ENCODE data around the gene PLA2G2D.

Gene PLA2G2D

DNA sequence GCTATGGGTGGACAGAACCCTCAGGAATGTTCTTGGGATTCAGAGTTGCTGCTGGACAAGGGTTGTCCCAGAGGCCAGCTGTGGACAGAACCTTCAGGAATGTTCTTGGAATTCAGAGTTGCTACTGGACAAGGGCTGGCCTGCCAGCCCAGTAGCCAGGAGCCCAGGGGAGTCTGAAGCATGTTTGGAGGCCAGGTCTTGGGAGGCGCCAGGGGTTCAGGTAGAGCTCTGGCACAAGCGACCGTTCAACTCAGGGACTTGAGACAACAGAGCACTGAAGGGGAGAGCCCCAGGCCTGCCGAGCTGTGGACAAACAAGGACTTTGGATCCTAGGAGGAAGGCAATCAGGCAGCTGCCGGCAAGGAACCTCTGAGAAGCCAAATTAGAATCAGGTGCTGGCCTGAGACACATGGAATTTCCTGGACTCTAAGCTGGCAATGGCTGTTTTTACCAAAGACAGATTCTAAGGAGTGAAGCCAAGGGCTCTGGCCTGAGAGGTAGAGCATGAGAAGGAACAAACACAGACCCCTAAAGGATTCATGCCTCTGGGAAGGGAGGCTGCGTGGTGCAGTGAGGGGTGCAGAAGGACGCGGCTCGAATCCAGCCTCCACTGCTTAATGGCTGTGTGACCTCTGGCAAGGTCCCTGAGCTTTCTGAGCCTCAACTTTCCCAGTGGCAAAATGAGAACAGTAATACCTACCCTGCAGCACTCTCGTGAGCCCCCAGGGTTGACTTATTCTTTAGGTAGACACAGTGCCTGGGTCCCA, 36.0 kb downstream of the PLA2G2D start:
- DNase-seq, result no peak

DNA sequence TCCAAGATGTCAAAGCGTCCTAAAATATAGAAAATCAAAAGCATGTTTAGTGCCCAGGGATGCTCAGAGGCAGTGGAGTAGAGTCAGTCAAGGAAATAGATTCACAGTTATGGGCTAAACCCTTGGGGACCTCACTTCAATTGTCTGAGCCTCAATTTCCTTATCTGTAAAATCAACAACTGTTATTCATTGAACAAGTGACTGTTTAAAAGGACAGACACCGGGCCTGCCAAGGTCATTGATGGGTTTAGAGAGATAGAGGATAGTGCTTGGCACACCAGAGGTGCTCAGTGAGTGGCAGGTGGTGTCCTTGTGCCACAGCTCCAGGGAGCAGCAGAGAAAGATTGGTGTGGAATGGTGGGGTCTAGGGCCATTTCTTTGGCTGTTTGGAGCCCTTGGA, 36.6 kb downstream of the PLA2G2D start:
- no peak for DNase-seq

DNA sequence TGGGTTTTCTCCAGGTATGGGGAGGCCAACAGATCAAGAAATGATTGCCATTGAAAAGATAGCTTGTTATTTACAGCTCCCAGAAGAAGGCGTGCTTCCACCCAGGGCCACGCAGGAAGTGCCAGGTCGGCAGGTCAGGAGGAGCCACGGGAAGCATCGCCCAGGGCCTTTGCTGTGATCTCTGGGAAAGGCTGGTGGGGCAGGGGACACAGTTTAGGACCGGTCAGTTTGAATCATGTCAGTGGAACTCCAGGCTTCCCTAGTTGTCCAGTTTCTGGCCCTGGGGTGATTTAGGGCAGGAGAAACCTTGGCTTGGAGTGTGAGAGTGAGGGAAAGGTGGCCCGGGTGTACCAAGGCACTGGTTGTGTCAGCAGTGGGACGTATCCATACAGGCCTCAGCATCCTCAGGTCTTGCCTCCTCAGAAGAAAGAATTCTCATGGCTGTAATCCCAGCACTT, 38.0 kb downstream of the PLA2G2D start:
- no peak for DNase-seq

DNA sequence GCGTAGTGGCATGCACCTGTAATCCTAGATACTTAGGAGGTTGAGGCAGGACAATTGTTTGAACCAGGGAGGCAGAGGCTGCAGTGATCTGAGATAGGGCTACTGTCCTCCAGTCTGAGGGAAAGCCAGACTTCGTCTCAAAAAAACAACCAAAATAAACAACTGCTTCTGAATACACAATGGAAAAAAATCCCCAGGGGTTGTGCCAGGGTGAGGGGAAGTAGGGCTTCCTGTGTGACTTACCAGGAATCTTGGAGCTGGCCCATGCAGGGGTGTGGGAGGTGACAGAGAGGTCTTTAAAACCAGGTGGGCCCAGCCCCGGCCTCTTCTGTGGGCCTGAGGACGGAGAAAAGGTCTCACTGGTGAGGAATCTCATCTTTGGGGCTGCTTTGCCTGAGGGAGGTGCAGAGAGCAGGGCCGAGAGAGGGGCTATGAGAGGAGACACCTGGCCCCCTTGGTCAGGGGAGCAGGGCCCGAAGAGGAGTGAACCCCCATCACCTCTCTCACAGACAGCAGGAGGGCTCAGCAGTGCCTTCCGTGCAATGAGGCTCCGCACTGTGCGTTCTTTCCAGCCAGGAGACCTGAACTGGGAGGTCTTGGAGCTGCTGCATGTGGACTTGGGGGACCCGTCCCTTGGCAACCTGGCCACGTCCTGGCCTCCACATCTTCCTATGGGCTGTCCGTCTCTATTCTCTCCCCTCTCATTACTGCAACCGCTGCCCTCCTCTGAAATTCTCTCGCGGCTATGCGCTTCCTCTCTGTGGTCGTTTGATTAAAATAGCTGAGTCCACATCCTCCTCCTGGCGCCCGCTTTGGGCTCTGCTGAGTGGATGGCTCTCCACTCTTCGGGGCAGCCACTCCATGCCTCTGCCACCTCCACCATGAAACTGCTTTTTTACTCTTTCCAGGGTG, 38.6 kb downstream of the PLA2G2D start:
- DNase-seq, result no peak

DNA sequence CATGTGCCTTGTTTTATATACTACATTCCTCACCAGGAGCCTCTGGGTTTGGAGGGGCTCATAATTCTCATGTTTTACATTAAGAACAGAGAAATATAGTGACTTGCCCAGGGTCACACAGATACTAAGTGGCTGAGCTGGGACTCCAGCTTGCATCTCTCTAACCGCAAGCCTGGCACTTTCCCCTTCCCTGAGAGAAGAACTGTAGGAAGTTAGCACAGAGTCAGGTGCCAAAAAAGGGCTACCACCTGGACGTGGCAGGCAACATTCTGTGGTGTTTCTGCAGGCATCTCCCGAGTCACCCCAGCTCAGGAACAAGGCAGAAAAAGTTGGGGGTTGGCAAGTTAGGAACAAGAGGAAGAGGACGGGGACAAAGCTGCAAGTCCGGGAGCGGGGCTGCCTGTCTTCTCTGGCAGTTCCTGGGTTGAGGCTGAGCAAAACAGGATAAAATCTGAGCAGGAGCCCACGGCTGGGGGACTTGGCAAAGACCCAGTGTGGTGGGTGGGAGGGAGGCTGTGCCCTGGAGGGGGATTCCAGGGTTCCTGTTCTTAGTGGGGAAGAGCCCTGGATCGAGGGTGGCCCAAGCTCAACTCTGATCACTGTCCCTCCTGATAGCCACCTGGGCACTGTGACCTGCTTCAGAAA, 39.6 kb downstream of the PLA2G2D start:
- no peak for DNase-seq

DNA sequence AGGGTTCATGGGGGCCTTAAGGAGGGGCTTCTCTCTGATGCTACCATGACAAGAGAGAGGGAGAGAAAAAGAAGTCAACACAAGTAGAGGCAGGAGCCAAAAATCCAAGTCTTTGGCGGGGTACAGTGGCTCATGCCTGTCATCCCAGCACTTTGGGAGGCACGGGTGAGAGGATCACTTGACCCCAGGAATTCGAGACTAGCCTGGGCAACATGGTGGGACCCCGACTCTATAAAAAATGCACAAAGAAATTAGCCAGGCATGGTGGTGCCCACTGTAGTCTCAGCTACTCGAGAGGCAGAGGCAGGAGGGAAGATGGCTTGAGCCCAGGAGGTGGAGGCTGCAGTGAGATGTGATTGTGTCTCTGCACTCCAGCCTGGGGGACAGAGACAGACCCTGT, 40.6 kb downstream of the PLA2G2D start:
- DNase-seq, result no peak

DNA sequence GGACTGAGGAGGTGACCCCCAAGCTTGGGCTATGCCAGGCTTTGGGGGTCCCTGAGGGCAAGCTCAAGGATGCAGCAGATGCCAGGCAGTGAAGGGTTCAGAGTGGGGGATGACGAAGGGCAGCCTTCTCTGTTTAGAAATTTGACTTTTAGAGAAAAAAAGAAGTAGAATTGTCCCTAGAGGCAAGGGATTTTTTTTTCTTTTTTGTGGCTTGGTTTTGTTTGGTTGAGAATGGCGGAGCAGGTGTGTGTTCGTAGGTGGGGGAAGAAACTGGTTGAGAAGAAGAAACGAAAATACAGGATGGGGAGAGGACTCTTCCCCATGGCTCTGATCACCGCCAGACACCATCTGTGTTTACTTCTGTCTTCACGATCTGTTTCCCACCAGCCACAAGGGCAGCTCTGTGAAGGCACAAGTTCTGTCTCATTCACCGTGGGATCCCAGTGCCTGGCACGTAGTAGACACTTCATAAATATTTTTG, 41.1 kb downstream of the PLA2G2D start:
- no peak for DNase-seq

DNA sequence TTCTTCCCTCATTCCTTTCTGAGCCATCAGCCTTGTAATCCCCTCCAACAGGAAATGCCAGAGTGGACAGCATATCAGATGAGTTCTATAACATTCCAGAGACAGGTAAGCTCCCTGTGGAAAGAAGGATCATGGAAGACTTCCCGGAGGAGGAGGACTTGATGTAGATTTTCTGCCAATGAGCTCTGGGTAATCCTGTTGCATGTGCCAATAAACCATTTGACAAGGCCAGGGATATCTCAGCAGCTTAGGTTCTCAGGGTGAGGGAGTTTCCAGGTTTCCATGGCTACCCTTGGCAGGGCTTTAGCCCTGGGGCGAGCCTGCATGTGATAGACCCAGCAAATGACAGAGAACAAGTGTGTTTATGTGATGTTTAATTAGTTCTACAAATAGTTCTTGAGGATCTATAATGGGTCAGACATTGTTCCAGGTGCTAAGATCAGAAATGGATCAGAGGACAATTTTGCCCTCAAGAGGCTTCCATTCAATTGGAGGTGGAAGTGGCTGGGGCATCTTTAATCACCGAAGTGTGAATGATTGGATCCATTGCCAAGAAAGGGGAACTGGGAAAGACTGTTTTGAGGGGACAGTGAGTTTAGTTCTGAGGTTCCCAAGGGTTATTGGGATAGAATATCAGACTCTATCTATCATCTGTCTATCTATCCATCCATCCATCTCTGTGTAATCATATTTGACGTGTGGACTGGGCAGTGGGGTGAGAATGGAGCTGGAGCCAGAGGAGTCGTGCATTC, 42.5 kb downstream of the PLA2G2D start:
- no peak for DNase-seq

DNA sequence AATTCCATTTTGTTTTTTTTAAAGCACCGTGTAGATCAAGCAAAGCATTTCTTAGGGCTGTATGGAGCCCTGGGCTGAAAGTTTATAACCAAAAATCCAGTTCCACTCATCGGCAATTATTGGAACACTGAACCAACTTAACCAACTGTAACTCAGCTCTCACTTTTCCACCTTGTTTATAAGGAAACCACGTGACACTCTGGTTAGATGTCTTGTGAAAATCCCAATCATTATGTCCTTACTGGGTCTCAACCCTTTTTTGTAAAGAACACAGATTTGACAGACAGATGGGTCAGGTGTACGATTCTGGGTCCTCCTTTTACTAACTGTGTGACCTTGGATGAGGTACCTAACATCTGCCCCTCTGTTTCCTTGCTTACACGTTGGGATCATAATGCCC, 43.1 kb downstream of the PLA2G2D start:
- DNase-seq, result no peak

DNA sequence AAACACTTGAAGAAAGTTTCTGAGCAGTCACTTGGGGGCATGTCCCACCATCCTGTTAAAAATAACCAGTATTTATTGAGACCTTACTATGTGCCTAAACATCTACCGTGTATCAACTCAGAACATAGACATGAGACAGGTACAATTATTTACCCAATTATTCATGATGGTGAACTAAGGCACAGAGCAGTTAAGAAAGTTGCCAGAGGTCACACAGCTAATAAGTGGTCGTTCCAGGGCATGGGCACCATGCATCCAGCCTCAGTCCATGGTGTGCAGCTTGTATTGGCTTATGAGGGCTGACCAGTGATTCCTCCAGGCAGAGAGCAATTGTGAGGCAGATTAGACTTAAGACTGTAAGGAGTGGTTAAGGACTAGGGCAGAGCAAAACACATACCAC, 44.0 kb downstream of the PLA2G2D start:
- no peak for DNase-seq

DNA sequence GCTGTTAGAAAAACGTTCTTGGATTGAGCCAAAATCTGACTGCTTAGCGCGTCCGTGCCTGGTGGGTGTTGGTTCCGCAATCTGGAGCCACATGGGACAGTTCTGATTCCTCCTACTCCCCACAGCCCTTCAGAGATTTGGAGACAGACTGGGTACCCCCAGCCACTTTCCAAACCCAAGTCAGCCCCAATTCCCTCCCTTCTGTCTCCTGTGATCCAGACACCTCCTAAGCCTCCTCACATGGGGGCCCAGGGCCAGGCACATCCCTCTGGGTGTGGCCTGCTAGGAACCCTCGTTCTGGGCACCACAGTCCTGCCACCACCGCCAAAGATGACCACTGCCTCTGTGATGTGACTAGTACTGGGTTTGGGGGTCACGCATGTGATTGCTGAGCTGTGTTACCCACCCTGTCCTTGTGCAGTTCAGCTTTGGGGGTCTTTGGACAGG, 44.6 kb downstream of the PLA2G2D start:
- no peak for DNase-seq

DNA sequence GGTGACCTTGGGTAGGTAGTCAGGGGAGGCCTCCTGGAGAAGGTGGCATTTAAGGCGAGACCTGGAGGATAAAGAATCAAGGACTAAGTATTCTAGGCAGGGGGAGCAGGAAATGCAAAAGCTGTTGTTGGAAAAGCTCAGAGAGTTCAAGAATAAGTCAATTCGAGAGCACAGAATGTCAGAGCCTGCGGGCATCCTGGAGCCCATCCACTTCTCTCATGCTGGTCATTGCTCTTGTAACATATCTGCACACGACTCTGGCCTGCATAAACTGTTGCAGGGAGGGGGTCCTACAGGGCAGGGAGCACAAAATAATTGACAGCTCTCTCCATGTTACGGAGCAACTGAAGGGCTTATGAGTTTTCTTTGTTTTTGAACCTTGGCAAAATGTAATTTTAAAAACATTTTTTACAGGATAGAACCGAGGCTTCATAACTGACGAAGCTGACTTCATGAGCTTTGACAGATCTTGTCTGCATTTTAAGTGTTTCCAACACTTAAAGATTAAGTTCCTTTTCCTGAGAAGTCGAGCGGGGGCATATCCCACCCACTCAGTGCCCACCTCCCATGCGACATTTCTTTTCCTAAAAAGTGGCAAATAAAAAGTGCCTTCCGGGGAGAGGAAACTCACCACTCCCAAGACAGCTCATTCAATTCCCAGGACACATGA, 45.1 kb downstream of the PLA2G2D start:
- DNase-seq, result no peak

DNA sequence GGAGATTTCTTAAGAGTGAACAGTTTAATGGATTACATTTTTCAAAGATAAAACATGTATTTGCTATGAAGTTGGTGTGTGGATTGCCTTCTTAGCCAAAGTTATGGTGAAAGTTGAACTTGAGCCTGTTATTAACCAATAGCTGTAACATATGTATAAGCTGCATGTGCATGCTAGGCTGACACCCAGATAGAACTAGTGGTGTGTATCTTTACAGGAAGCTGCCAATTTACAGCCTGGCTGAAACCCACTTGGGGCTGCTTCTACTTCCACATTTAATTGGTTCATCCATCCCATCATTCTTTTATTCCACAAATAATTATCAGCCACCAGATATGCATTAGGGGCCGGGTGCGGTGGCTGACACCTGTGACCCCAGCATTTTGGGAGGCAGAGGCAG, 46.1 kb downstream of the PLA2G2D start:
- no peak for DNase-seq

DNA sequence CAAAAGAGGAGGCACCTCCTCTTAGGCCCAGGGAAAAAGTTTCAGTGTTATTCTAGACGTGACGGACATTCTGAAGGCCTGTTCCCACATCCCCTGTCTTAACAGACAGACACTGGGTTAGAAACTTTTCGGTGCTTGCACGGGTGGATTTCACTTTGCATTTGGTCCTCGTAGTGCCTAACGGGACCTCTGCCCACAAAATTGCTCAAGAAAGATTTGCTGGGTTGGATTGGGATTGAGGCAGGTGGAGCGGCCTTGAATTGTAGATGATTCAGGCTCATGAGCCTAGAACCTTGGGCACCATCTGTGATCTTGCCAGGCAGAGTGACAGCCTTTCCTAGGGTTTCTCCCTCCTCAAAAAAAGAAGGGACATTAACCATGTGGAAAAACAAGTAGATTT, 46.6 kb downstream of the PLA2G2D start:
- DNase-seq, result no peak

DNA sequence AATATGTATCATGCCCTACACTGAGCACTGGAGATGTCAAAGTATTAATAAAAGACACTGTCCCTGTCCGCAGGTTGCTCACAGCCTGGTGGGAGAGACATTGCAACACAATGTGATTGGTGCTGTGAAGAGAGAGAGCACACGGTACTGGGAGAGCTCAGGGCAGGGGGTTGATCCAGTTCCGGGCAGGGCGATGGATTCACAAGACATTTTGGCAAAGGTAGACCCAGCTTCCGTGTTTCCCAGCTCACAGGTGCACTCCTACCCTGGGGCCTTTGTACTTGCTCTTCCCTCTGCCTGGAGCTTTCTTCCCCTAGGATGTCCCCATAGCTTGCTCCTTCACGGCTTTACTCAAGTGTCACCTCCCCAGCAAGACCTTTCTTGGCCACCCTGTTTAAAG, 47.9 kb downstream of the PLA2G2D start:
- no peak for DNase-seq

DNA sequence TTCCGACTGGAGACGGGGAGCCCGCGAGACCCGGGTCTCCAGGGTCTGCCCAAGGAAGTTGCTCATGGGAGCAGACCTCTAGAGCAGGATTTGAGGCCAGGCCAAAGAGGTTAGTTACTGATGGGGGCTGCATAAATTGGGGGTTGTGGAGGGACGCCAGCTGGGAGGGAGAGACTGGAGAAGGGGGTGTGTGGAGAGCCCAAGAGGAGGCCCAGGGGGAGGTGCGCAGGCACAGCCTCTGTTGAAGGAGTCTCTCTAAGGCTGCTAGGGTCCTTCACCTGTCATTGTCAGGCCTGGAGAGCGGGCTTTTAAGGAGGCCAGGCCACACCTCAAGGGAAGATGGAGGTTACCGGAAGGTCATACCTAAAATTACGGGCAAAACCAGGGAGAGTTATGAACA, 49.0 kb downstream of the PLA2G2D start:
- DNase-seq, result no peak

DNA sequence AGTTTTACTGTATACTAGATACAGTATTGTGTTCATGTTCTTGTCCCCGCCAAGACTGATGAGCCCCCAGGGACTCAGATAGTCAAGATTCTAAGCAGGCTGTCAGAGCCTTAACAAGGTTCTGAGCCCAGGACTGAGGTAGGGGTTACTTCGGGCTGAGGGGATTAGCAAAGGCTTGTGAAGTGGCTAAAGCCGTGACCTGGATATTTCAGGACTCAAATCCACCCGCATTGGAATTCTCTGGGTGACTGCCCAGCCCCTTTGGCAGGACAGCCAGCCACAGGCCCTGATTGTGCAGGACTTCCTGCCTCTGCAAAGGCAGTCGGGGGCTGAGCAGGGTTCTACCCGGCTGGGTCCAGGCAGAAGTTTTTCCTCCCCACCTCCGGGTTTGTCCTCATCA, 49.5 kb downstream of the PLA2G2D start, which contains the start of gene PLA2G5:
Gene PLA2G5 (plus strand): TSS at position 321 of the 400 bp plus-strand sequence. CDS start 14,637 bp downstream, outside the sequence.
- no peak for DNase-seq

DNA sequence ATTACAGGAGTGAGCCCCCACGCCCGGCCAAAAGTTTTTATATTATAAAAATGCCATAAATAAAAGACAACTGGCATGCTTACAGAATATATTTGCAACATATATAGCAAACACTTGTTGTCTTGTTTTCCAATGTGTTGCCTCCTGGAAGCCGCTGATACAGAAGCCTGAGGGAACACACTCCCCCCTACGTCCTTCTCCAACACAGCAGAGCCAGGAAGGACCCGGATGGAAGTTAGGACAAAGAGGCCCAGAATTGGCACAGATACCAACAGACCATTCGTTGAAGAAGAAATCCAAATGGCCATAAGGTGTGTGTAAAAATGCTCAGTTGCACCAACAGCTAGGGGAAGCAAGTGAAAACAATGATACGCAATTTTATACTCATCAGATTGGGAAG, 50.6 kb downstream of the PLA2G2D start:
- no peak for DNase-seq

DNA sequence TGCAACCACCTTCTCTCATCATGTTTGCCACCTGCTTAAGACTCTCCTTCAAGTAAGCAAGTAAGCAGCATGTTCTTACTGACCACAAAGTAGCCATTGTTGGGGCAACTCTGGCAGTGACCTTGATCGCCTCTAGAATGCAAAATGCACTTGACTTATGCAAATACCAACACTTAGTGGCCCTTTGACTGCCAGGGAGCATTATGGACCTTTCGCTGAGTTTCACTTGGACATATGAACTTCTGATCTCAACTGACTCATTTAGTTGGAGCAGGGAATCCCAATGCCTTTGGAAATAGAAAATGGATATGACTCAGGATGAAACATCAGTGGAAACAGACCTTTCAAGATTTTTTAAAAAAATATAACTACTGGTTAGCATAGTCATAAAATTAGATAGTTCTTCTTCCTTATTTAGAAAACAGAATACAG, 55.5 kb downstream of the PLA2G2D start:
- DNase-seq, result no peak

Measured in DMS153 (cell line).